IMR-90 (cell line): ENCODE data around the gene TMEM25. TPM values are rescaled to one million over a fixed set of nuclear protein-coding genes. Genes with fewer than 3 reads are reported as not detected.
A peak's percentile ranks its signal among the peaks of the same experiment; 100 is the strongest.
"Not testable (repeated sequence)": the region's sequence is repeated elsewhere in the genome, so short reads cannot be mapped to it uniquely, and the experiment has no call there.

ENCODE experiments used
- ATAC-seq: fragments of 200-7000 bp; cut with Tn5 transposase; 2 replicates; pipeline ENCODE4 v1.9.1; 2020; ENCODE audit warnings: low read depth, mild to moderate bottlenecking, moderate library complexity
- BruUV-seq: library from RNA; stranded (reverse); fragments of 400-500 nt; replicated peaks from 2 replicates; lab custom pipeline; 2021; lab: Mats Ljungman, UMichigan
- CTCF ChIA-PET: fragments of 300-600 bp; formaldehyde crosslinking; extraction: SDS; loops from one replicate; lab custom pipeline; 2021; ENCODE audit warnings: antibody characterized with exemption; lab: Yijun Ruan, JAX
- POLR2A ChIA-PET: fragments of 300-600 bp; sonication (Branson Sonifier 250); formaldehyde crosslinking; loops from one replicate; lab custom pipeline; 2022; ENCODE audit warnings: antibody characterized with exemption; ENCODE audit not compliant: unreplicated experiment; lab: Charles Lee
- DNase-seq: peaks from one replicate; pipeline ENCODE4 v3.0.0; 2013
- H2AFZ ChIP-seq: replicated peaks from 2 replicates; pipeline ENCODE3; 2013; ENCODE audit warnings: low read length, mild to moderate bottlenecking; ENCODE audit not compliant: poor library complexity
- H2AK5ac ChIP-seq: 2 replicates; pipeline ENCODE4 v1.6.1; 2013; ENCODE audit warnings: low read depth, low read length, inconsistent platforms
- H2AK9ac ChIP-seq: replicated peaks from 2 replicates; pipeline ENCODE3; 2013; ENCODE audit warnings: mild to moderate bottlenecking, low read depth, low read length, moderate library complexity; ENCODE audit not compliant: poor library complexity
- H2BK120ac ChIP-seq: 2 replicates; pipeline ENCODE4 v1.6.1; 2013; ENCODE audit warnings: low read depth, low read length, inconsistent platforms
- H2BK15ac ChIP-seq: 3 replicates; pipeline ENCODE4 v1.6.1; 2013; ENCODE audit warnings: low read depth, low read length, inconsistent platforms
- H2BK20ac ChIP-seq: 2 replicates; pipeline ENCODE4 v1.6.1; 2013; ENCODE audit warnings: low read depth, mild to moderate bottlenecking, inconsistent platforms, low read length, moderate library complexity
- H2BK5ac ChIP-seq: 2 replicates; pipeline ENCODE4 v1.6.1; 2013; ENCODE audit warnings: mild to moderate bottlenecking, low read depth, low read length, inconsistent platforms; ENCODE audit not compliant: poor library complexity, severe bottlenecking
- H3K14ac ChIP-seq: replicated peaks from 2 replicates; pipeline ENCODE4 v1.6.1; 2013; ENCODE audit warnings: low read depth, low read length, inconsistent platforms
- H3K18ac ChIP-seq: 2 replicates; pipeline ENCODE4 v1.6.1; 2013; ENCODE audit warnings: low read depth, low read length, control low read depth
- H3K23ac ChIP-seq: 2 replicates; pipeline ENCODE4 v1.6.1; 2013; ENCODE audit warnings: low read depth, low read length, inconsistent platforms
- H3K27ac ChIP-seq: 2 replicates; pipeline ENCODE4 v1.5.1; 2013; ENCODE audit warnings: mild to moderate bottlenecking, control low read depth, low read length; ENCODE audit not compliant: insufficient read depth
- H3K27me3 ChIP-seq: 2 replicates; pipeline ENCODE4 v1.6.1; 2013; ENCODE audit warnings: low read length; ENCODE audit not compliant: control insufficient read depth, insufficient read depth
- H3K36me3 ChIP-seq: 2 replicates; pipeline ENCODE4 v1.6.1; 2013; ENCODE audit warnings: low read length, mixed read lengths; ENCODE audit not compliant: control insufficient read depth, insufficient read depth
- H3K4ac ChIP-seq: 2 replicates; pipeline ENCODE4 v1.6.1; 2013; ENCODE audit warnings: low read depth, low read length, inconsistent platforms
- H3K4me1 ChIP-seq: 2 replicates; pipeline ENCODE4 v1.6.1; 2013; ENCODE audit warnings: low read length, mixed read lengths; ENCODE audit not compliant: control insufficient read depth, insufficient read depth
- H3K4me2 ChIP-seq: 2 replicates; pipeline ENCODE4 v1.6.1; 2013; ENCODE audit warnings: low read depth, mild to moderate bottlenecking, control low read depth, low read length, moderate library complexity
- H3K4me3 ChIP-seq: 2 replicates; pipeline ENCODE4 v1.5.1; 2013; ENCODE audit warnings: low read depth, mild to moderate bottlenecking, control low read depth, low read length, moderate library complexity; ENCODE audit not compliant: insufficient read depth
- H3K56ac ChIP-seq: 2 replicates; pipeline ENCODE4 v1.6.1; 2013; ENCODE audit warnings: low read length, inconsistent platforms; ENCODE audit not compliant: insufficient read depth; ENCODE audit errors: extremely low read depth
- H3K79me1 ChIP-seq, 2 experiments: 2 replicates each; pipeline ENCODE4 v1.6.1; 2013; ENCODE audit warnings: low read length in 2 of 2, inconsistent platforms in 1 of 2, low read depth in 1 of 2
- H3K9ac ChIP-seq: 2 replicates; pipeline ENCODE4 v1.6.1; 2013; ENCODE audit warnings: low read depth, low read length, control low read depth
- H3K9me1 ChIP-seq: 2 replicates; pipeline ENCODE4 v1.6.1; 2013; ENCODE audit warnings: low read length, inconsistent platforms; ENCODE audit not compliant: insufficient read depth
- H3K9me3 ChIP-seq: 2 replicates; pipeline ENCODE4 v1.6.1; 2013; ENCODE audit warnings: low read length; ENCODE audit not compliant: control insufficient read depth, insufficient read depth
- H4K20me1 ChIP-seq: 2 replicates; pipeline ENCODE4 v1.6.1; 2013; ENCODE audit warnings: low read length, inconsistent platforms; ENCODE audit not compliant: insufficient read depth
- H4K5ac ChIP-seq: 2 replicates; pipeline ENCODE4 v1.6.1; 2013; ENCODE audit warnings: mild to moderate bottlenecking, low read depth, low read length, control low read depth
- H4K8ac ChIP-seq, 2 experiments: 2 replicates each; pipeline ENCODE4 v1.6.1; 2013; ENCODE audit warnings: low read depth in 2 of 2, low read length in 2 of 2, control low read depth in 1 of 2, inconsistent platforms in 1 of 2
- H4K91ac ChIP-seq: 2 replicates; pipeline ENCODE4 v1.6.1; 2013; ENCODE audit warnings: low read depth, low read length, inconsistent platforms; ENCODE audit not compliant: insufficient read depth
- BHLHE40 ChIP-seq: fragments of 150-350 bp; IDR thresholded peaks from 2 replicates; pipeline ENCODE4 v1.6.1; 2016; ENCODE audit warnings: mild to moderate bottlenecking, low read depth, low read length
- CEBPB ChIP-seq: IDR thresholded peaks from 2 replicates; pipeline ENCODE4 v1.6.1; 2012; ENCODE audit warnings: low read depth, low read length, improper control_type of control experiment
- CHD1 ChIP-seq: IDR thresholded peaks from 2 replicates; pipeline ENCODE4 v1.6.1; 2012; ENCODE audit warnings: low read depth, low read length, improper control_type of control experiment
- FOS ChIP-seq: fragments of 150-350 bp; IDR thresholded peaks from 2 replicates; pipeline ENCODE4 v1.6.1; 2016; ENCODE audit warnings: low read depth, low read length
- MXI1 ChIP-seq: IDR thresholded peaks from 2 replicates; pipeline ENCODE4 v1.6.1; 2012; ENCODE audit warnings: low read depth, mild to moderate bottlenecking, low read length, moderate library complexity, borderline replicate concordance
- NFE2L2 ChIP-seq: fragments of 150-350 bp; IDR thresholded peaks from 2 replicates; pipeline ENCODE4 v1.6.1; 2016; ENCODE audit warnings: low read depth, mild to moderate bottlenecking, low read length
- POLR2A ChIP-seq: IDR thresholded peaks from 2 replicates; pipeline ENCODE4 v1.6.1; 2012; ENCODE audit warnings: mild to moderate bottlenecking, low read depth, low read length
- RCOR1 ChIP-seq: IDR thresholded peaks from 2 replicates; pipeline ENCODE4 v1.6.1; 2012; ENCODE audit warnings: mild to moderate bottlenecking, low read length, improper control_type of control experiment; ENCODE audit not compliant: insufficient replicate concordance
- RFX5 ChIP-seq: IDR thresholded peaks from 2 replicates; pipeline ENCODE4 v1.8.0; 2012; ENCODE audit warnings: low read depth, mild to moderate bottlenecking, low read length, moderate library complexity
- SMC3 ChIP-seq: fragments of 150-350 bp; IDR thresholded peaks from 2 replicates; pipeline ENCODE4 v1.6.1; 2016; ENCODE audit warnings: low read depth, mild to moderate bottlenecking, antibody characterized with exemption, low read length, moderate library complexity
- WGBS, 2 experiments: methylation state at CpG; one replicate each; pipeline versions ENCODE4 v1.1.5 to v1.1.7; 2013; ENCODE audit warnings: missing lambda C conversion rate in 2 of 2; ENCODE audit not compliant: insufficient read length in 1 of 2; ENCODE audit errors: extremely low coverage in 2 of 2; 5-methylcytosine and 5-hydroxymethylcytosine counted together
- dilution Hi-C: fragments of 300-500 bp; cut with HindIII; formaldehyde crosslinking; loops from one replicate; pipeline ENCODE4 v1.14.3; 2018; ENCODE audit warnings: low sequenced_read_pairs; ENCODE audit not compliant: unreplicated experiment
- in situ Hi-C: fragments of 300-500 bp; cut with MboI; formaldehyde crosslinking; loops from 3 replicates; pipeline ENCODE4 v1.14.3; 2019; ENCODE audit warnings: low sequenced_read_pairs, inconsistent platforms, mixed read lengths
- intact Hi-C: fragments of 100-400 bp; cut with micrococcal nuclease; formaldehyde crosslinking; loops from 2 replicates; pipeline ENCODE4 v1.10.0; 2022
- polyA plus RNA-seq, 3 experiments: library from polyadenylated mRNA; depleted of rRNA; stranded (reverse); fragments of >200 nt; gene quantifications; 2 replicates each; pipeline ENCODE4 v1.2.3, GENCODE V29; 2012; ENCODE audit warnings: low replicate concordance in 1 of 3
- total RNA-seq: library from RNA; depleted of rRNA; stranded (reverse); fragments of >200 nt; gene quantifications from 2 replicates; pipeline ENCODE4 v1.2.3, GENCODE V29; 2012
- TF ChIP-seq, protein P1 (sequence below): fragments of 150-350 bp; IDR thresholded peaks from 2 replicates; pipeline ENCODE4 v1.6.1; 2017; ENCODE audit warnings: mild to moderate bottlenecking, antibody characterized with exemption, low read length, low read depth

Gene TMEM25
- total and polyA plus RNA-seq, 2 of the 4 experiments (the other 2 are of a cell fraction): 14.0 to 37.1 TPM

DNA sequence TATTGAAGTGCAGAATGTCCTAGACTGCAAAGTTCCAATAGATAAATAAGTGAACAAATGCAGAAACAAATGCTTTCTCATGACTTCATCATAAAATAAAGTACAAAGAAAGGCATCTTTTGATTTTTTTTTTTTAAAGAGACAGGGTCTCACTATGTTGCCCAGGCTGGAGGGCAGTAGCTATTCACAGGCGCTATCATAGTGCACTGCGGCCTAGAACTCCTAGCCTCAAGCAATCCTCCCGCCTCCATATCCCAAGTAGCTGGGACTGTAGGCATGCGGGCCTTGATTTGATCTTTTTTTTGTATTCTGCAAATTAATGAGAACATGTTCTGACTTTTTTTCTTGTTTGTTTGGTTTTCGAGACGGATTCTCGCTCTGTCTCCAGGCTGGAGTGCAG lies 43.6 kb downstream of the TMEM25 start:
- no peak for DNase-seq
- 100% methylated on average over 1 of the region's 7 CpGs; no CpG with 5 or more reads in 1 of the 2 experiments for WGBS, 2 experiments
- Histone ChIP-seq H2BK15ac (no peak overlapping the region), H3K9me3 (no peaks in the 10 kb centered on the region), H3K4me2 (peak overlapping the region; percentile 63), H4K20me1 (peaks cover 68% of the 10 kb centered on the region), H3K14ac (no peak overlapping the region), H2BK5ac (no peak overlapping the region), H3K18ac (no peak overlapping the region), H2AK5ac (no peak overlapping the region), H4K8ac (no peak overlapping the region), H3K9me1 (peaks cover 10% of the 10 kb centered on the region), H3K36me3 (peaks cover 6% of the 10 kb centered on the region), H2BK120ac (no peak overlapping the region), H3K79me1 (peaks cover 0 to 20% of the 10 kb centered on the region in 2 experiments; a peak in 2 of 4 replicates), H2BK20ac (no peak overlapping the region), H3K23ac (no peak overlapping the region), H2AK9ac (no peak overlapping the region), H3K4me3 (no peak overlapping the region), H3K27ac (no peak overlapping the region), H3K4me1 (peaks cover 7% of the 10 kb centered on the region), H2AFZ (no peak overlapping the region), H3K4ac (no peak overlapping the region), H3K27me3 (no peaks in the 10 kb centered on the region), H4K5ac (no peak overlapping the region), H3K9ac (no peak overlapping the region), H3K56ac (no peak overlapping the region), H4K91ac (no peak overlapping the region)
- no peak for TF ChIP-seq CEBPB
- TF ChIP-seq NFE2L2: no peak
- no peak for TF ChIP-seq CHD1
- TF ChIP-seq POLR2A: no peak
- no peak for TF ChIP-seq RCOR1
- TF ChIP-seq, protein P1, sequence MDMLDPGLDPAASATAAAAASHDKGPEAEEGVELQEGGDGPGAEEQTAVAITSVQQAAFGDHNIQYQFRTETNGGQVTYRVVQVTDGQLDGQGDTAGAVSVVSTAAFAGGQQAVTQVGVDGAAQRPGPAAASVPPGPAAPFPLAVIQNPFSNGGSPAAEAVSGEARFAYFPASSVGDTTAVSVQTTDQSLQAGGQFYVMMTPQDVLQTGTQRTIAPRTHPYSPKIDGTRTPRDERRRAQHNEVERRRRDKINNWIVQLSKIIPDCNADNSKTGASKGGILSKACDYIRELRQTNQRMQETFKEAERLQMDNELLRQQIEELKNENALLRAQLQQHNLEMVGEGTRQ: no peak
- no peak for TF ChIP-seq SMC3
- TF ChIP-seq BHLHE40: no peak
- TF ChIP-seq FOS: no peak
- TF ChIP-seq RFX5: no peak
- TF ChIP-seq MXI1: no peak
- ATAC-seq: no peak
- CTCF ChIA-PET: no interaction called here
- intact Hi-C loops: no loop called here
- POLR2A ChIA-PET: no interaction called here
- no TSS peak for BruUV-seq
- dilution Hi-C loops: no loop called here
- in situ Hi-C loops: no loop called here

DNA sequence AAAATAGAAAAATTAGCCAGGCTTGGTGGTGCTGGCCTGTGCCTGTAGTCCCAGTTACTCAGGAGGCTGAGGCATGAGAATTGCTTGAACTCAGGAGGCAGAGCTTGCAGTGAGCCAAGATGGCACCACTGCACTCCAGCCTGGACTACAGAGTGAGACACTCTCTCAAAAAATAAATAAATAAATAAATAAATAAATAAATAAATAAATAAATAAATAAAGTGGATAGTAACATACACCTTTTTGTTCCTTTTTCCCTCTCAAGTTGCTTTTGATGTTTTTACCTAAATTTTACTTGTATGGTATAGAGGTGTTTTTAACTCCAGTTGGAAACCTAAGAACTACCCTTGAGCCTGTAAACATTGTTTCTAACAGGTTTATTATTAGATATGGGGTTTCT lies 47.0 kb downstream of the TMEM25 start:
- H3K23ac ChIP-seq, dilution Hi-C loops, H2BK15ac ChIP-seq, CTCF ChIA-PET, H3K4me2 ChIP-seq, DNase-seq, intact Hi-C loops, H3K4me1 ChIP-seq, H3K4me3 ChIP-seq, H2BK20ac ChIP-seq, H3K4ac ChIP-seq, in situ Hi-C loops, H4K8ac ChIP-seq, H4K91ac ChIP-seq, H3K9me3 ChIP-seq, H2AK5ac ChIP-seq, H3K9ac ChIP-seq, H2BK120ac ChIP-seq, H2AFZ ChIP-seq, H2AK9ac ChIP-seq, H3K27ac ChIP-seq, POLR2A ChIA-PET, H3K18ac ChIP-seq, BruUV-seq, H3K14ac ChIP-seq, H3K27me3 ChIP-seq, H4K5ac ChIP-seq, H2BK5ac ChIP-seq, H3K56ac ChIP-seq, ATAC-seq: not testable (repeated sequence)
- Histone ChIP-seq H3K36me3 (peaks cover 15% of the 10 kb centered on the region), H3K9me1 (peaks cover 14% of the 10 kb centered on the region), H3K79me1 (peaks cover under 1 to 37% of the 10 kb centered on the region in 2 experiments; a peak in 2 of 4 replicates), H4K20me1 (peaks cover 98% of the 10 kb centered on the region)
